PFSK-1 (cell line): Measurements from ENCODE around the gene CHST5.

Source experiments
- FOXP2 ChIP-seq: optimal IDR thresholded peaks from 2 replicates; pipeline ENCODE3; 2011; ENCODE audit warnings: borderline replicate concordance, control low read depth, inconsistent platforms; ENCODE audit not compliant: insufficient read depth; ENCODE audit errors: extremely low read length, extremely low read depth
- POLR2AphosphoS5 ChIP-seq: IDR thresholded peaks from 2 replicates; pipeline ENCODE4 v1.6.1; 2012; ENCODE audit warnings: low read depth, mild to moderate bottlenecking, control low read depth, low read length, moderate library complexity
- SIN3A ChIP-seq: IDR thresholded peaks from 2 replicates; pipeline ENCODE4 v1.6.1; 2012; ENCODE audit warnings: mild to moderate bottlenecking, low read length, moderate library complexity, borderline replicate concordance; ENCODE audit not compliant: insufficient read depth
- TAF1 ChIP-seq: IDR thresholded peaks from 2 replicates; pipeline ENCODE4 v1.6.1; 2012; ENCODE audit warnings: low read length, control low read depth, borderline replicate concordance; ENCODE audit not compliant: insufficient read depth
- TF ChIP-seq, protein P1 (sequence below), 2 experiments: IDR thresholded peaks; 2 replicates each; pipeline versions ENCODE4 v1.6.1 to v1.8.0; 2011 to 2012; ENCODE audit warnings: low read depth in 2 of 2, low read length in 2 of 2, control low read depth in 1 of 2, inconsistent platforms in 1 of 2, mild to moderate bottlenecking in 1 of 2, moderate library complexity in 1 of 2; ENCODE audit not compliant: insufficient read depth in 1 of 2

Gene CHST5

DNA sequence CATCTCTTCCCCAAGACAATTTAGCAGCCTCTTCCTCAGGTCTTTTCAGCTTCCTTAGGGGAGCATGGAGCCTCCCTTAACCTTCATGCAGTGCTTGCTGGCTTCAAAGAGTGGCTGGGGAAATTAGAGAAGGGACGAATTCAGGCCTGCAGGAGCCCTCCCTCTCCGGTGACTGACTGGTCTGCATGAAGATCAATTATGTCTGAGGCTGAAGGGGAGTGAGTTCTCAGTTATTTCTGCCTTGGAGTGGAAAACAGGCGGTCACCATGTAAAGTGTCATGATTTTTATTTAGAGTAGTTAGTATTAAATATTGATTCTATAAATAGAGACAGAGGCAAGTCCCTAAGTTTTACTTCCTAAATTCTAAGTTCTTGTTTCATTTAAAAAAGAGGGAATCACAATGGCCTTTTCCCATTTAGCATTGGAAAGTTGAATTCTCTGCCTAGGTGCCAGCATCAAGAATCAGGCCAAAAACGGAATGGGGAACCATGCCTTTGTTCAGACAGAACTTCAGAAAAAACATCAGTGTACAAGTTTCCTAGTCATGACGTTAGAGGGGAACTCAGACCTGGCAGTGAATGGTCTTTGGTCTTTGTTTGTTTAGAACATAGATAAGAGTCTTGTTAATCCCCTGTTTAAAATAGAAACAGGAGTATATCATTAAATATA is 34.6 kb upstream of the CHST5 start:
- no peak for TF ChIP-seq FOXP2
- TF ChIP-seq TAF1, result no peak
- TF ChIP-seq SIN3A, result no peak
- no peak for TF ChIP-seq POLR2AphosphoS5
- TF ChIP-seq, protein P1, sequence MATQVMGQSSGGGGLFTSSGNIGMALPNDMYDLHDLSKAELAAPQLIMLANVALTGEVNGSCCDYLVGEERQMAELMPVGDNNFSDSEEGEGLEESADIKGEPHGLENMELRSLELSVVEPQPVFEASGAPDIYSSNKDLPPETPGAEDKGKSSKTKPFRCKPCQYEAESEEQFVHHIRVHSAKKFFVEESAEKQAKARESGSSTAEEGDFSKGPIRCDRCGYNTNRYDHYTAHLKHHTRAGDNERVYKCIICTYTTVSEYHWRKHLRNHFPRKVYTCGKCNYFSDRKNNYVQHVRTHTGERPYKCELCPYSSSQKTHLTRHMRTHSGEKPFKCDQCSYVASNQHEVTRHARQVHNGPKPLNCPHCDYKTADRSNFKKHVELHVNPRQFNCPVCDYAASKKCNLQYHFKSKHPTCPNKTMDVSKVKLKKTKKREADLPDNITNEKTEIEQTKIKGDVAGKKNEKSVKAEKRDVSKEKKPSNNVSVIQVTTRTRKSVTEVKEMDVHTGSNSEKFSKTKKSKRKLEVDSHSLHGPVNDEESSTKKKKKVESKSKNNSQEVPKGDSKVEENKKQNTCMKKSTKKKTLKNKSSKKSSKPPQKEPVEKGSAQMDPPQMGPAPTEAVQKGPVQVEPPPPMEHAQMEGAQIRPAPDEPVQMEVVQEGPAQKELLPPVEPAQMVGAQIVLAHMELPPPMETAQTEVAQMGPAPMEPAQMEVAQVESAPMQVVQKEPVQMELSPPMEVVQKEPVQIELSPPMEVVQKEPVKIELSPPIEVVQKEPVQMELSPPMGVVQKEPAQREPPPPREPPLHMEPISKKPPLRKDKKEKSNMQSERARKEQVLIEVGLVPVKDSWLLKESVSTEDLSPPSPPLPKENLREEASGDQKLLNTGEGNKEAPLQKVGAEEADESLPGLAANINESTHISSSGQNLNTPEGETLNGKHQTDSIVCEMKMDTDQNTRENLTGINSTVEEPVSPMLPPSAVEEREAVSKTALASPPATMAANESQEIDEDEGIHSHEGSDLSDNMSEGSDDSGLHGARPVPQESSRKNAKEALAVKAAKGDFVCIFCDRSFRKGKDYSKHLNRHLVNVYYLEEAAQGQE (IDR thresholded peaks at IDR 0.05; ENCODE audit: insufficient read depth in 1 of 2, low read depth in 2 of 2, low read length in 2 of 2), result no peak

DNA sequence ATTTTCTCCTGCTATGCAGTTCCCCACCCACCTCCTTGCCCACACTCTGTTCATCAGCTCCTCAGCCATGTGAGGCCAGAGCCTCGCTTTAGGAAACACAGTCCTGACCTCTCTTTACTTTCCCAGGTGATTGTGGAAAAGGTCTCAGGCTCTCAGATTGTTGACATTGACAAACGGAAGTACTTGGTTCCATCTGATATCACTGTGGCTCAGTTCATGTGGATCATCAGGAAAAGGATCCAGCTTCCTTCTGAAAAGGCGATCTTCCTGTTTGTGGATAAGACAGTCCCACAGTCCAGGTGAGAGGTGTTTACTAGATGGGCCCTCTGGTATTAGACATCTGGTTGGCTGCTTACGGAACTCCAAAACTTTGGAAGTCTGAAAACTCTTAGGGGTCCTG is 32.0 kb upstream of the CHST5 start:
- TF ChIP-seq TAF1 (no peak), SIN3A (no peak), POLR2AphosphoS5 (no peak), FOXP2 (no peak)
- TF ChIP-seq, protein P1 (IDR thresholded peaks at IDR 0.05; ENCODE audit: insufficient read depth in 1 of 2, low read depth in 2 of 2, low read length in 2 of 2), result no peak

DNA sequence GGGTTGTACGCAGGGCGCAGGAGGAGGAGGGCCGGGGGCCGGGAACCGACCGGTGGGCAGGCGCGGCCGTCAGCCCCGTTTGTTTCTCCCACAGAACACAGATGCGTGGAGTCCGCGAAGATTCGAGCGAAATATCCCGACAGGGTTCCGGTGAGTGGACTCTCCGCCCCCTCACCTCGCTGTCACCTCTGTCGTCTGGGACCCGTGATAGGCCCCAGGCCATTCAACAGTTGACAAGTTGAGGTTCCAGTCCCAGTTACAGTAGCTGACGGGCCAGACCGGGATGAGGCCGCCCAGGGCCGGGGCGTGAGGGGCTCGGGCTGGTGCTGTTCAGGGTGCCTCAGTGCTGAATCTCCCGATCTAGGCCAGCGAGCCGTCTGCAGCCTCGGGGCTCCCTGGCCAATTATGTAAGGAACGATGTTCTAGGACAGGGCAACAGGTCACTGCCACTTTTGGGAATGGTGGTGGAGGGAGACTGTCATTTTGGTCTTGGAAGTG is 30.9 kb upstream of the CHST5 start:
- TF ChIP-seq, protein P1 (IDR thresholded peaks at IDR 0.05; ENCODE audit: insufficient read depth in 1 of 2, low read depth in 2 of 2, low read length in 2 of 2), result peak; percentile 52 to 87; a peak in 3 of 4 replicates
- no peak for TF ChIP-seq FOXP2

DNA sequence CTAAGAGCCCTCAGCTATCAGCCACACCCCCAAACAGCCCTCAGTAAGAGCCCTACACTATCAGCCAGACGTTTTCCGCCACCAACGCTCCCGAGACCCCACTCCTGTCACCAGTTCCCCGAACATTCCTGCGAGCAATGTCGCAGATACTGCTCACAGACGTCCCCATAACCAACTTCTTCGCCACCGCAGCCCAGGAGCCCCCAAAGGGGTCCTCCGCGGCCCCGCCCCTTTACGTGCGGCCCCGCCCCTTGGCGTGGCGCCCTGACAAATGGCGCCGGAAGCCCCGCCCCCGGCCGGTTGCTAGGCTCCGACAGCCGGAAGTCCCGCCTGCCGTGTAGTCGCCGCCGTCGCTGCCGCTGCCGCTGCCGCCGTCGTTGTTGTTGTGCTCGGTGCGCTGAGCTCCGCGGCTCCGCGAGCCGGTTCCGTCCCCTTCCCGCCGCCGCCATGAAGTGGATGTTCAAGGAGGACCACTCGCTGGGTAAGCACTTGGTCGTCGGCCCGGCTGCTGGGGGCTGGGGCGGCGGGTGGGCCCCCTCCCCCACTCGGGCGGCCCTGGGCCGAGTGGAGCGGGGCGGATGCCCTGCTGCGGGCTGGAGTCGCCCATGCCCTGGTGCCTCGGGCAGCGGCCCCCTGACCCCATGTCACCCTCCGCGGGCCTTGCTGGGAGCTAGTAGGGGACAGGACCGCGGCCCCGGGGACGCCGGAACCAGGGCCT is 30.3 kb upstream of the CHST5 start, which contains the start of gene GABARAPL2:
GABARAPL2 (plus strand) TSS at position 340 of the 718 bp plus-strand sequence; CDS start at position 448, 108 bp downstream.
- peak; percentile 67 for TF ChIP-seq POLR2AphosphoS5
- no peak for TF ChIP-seq SIN3A
- TF ChIP-seq, protein P1 (IDR thresholded peaks at IDR 0.05; ENCODE audit: insufficient read depth in 1 of 2, low read depth in 2 of 2, low read length in 2 of 2), result no peak
- TF ChIP-seq FOXP2, result no peak
- no peak for TF ChIP-seq TAF1
